Right cardiac atrium (tissue), 5 donors: ENCODE measurements around the gene ERMARD. TPM values are rescaled to one million over a fixed set of nuclear protein-coding genes. Genes with fewer than 3 reads are reported as not detected.

Experiments used
- ATAC-seq, 2 donors: fragments of 200-7000 bp; cut with Tn5 transposase; one replicate each; pipeline versions ENCODE4 v1.8.0 to v1.9.1; 2020; ENCODE audit warnings: moderate library complexity in 2 of 2, mild to moderate bottlenecking in 1 of 2
- DNase-seq, 3 donors: peaks; one replicate each; pipeline ENCODE4 v3.0.0-alpha.2; 2020
- H3K27ac ChIP-seq: one replicate; pipeline ENCODE4 v1.5.1; 2013; ENCODE audit warnings: mild to moderate bottlenecking, low read length, control low read depth, moderate library complexity
- H3K27me3 ChIP-seq: one replicate; pipeline ENCODE4 v1.6.1; 2013; ENCODE audit not compliant: control insufficient read depth, insufficient read depth
- H3K4me1 ChIP-seq: one replicate; pipeline ENCODE4 v1.6.1; 2013; ENCODE audit warnings: low read length; ENCODE audit not compliant: control insufficient read depth, insufficient read depth
- H3K4me3 ChIP-seq: one replicate; pipeline ENCODE4 v1.5.1; 2013; ENCODE audit warnings: low read length, control low read depth
- H3K9me3 ChIP-seq: one replicate; pipeline ENCODE4 v1.6.1; 2013; ENCODE audit warnings: low read length; ENCODE audit not compliant: control insufficient read depth
- WGBS: extraction: QIAGEN DNeasy Blood & Tissue Kit; methylation state at CpG from one replicate; pipeline ENCODE4 v1.1.7; 2013; 5-methylcytosine and 5-hydroxymethylcytosine counted together
- intact Hi-C, 4 donors: fragments of 100-400 bp; cut with DNase I; formaldehyde crosslinking; loops; one replicate each; pipeline versions ENCODE4 v1.11.0 to v1.14.0; 2022 to 2023
- polyA plus RNA-seq: library from polyadenylated mRNA; stranded (reverse); fragments of 200-250 nt; gene quantifications from one replicate; pipeline ENCODE4 v1.2.3, GENCODE V29; 2013
- total RNA-seq, 4 donors: library from RNA; stranded (reverse); fragmentation: NEBNext Ultra II Directional; extraction: Animal tissue kit (Norgen Biotek cat#: 25700); gene quantifications; one replicate each; pipeline ENCODE4 v1.2.1, GENCODE V29; 2021
- donor health status: healthy with polysubstance abuse.
- donor health status: DM: no; HTN: yes; CAD: no.
- donor health status: DM: no; HTN: no; CAD: no.
- donor health status: DM: no; HTN: yes; CAD: no; lungs with severe emphysema.
- donor health status: DM: yes; HTN: yes; CAD: no.

Gene ERMARD
- total and polyA plus RNA-seq, 5 donors, result 10.3 to 13.2 (median 12.2) TPM

- peak in 1 of 3 donors; percentile 64 for DNase-seq
- intact Hi-C loops, result loop anchor here in 3 of 4 donors (5.0 to 10.0 kb wide), 3 partner anchors 730 to 740 kb away; no protein-coding TSS in a partner anchor
- Histone ChIP-seq H3K4me3 (no peak overlapping the region), H3K4me1 (no peaks in the 10 kb centered on the region), H3K9me3 (no peaks in the 10 kb centered on the region), H3K27ac (no peak overlapping the region), H3K27me3 (no peaks in the 10 kb centered on the region)
- no peak for ATAC-seq
- WGBS, result 67% methylated on average over 13 of the region's 13 CpGs
These were observed 43.1 kb downstream of the ERMARD start for GRCh38 chr6:169794317-169795055.

GRCh38 chr6:169795196-169795595, 43.8 kb downstream of the ERMARD start:
- Histone ChIP-seq H3K9me3 (no peaks in the 10 kb centered on the region), H3K27ac (no peak overlapping the region), H3K4me3 (no peak overlapping the region), H3K4me1 (no peaks in the 10 kb centered on the region), H3K27me3 (no peaks in the 10 kb centered on the region)
- 64% methylated on average over 2 of the region's 2 CpGs for WGBS
- ATAC-seq, result no peak
- no peak for DNase-seq
- intact Hi-C loops, result loop anchor here in 2 of 4 donors (10.0 kb wide), 2 partner anchors 730 to 740 kb away; no protein-coding TSS in a partner anchor

- no peaks in the 10 kb centered on the region for H3K27me3 ChIP-seq
- 83% methylated on average over 10 of the region's 10 CpGs for WGBS
- DNase-seq (no peak), ATAC-seq (no peak)
- H3K4me3 ChIP-seq, result no peak overlapping the region
- H3K9me3 ChIP-seq, result no peaks in the 10 kb centered on the region
- intact Hi-C loops, result loop anchor here in 2 of 4 donors (10.0 kb wide), 2 partner anchors 726 to 736 kb away; no protein-coding TSS in a partner anchor
- no peak overlapping the region for H3K27ac ChIP-seq
- no peaks in the 10 kb centered on the region for H3K4me1 ChIP-seq
These were observed 47.5 kb downstream of the ERMARD start for GRCh38 chr6:169798764-169799473.

- Histone ChIP-seq H3K27ac (no peak overlapping the region), H3K27me3 (no peaks in the 10 kb centered on the region), H3K4me1 (no peaks in the 10 kb centered on the region), H3K9me3 (no peaks in the 10 kb centered on the region), H3K4me3 (no peak overlapping the region)
- intact Hi-C loops, result loop anchor here in 2 of 4 donors (10.0 kb wide), 2 partner anchors 725 to 735 kb away; no protein-coding TSS in a partner anchor
- DNase-seq (no peak), ATAC-seq (no peak)
- 78% methylated on average over 7 of the region's 7 CpGs for WGBS
These were observed 48.1 kb downstream of the ERMARD start for GRCh38 chr6:169799474-169799926.

GRCh38 chr6:169800116-169800667, 48.8 kb downstream of the ERMARD start:
- Histone ChIP-seq H3K4me3 (no peak overlapping the region), H3K27me3 (no peaks in the 10 kb centered on the region), H3K27ac (no peak overlapping the region), H3K4me1 (no peaks in the 10 kb centered on the region), H3K9me3 (no peaks in the 10 kb centered on the region)
- ATAC-seq (no peak), DNase-seq (no peak)
- WGBS, result 75% methylated on average over 9 of the region's 9 CpGs
- intact Hi-C loops, result no loop called here

- intact Hi-C loops, result no loop called here
- Histone ChIP-seq H3K4me1 (no peaks in the 10 kb centered on the region), H3K27me3 (no peaks in the 10 kb centered on the region), H3K4me3 (no peak overlapping the region), H3K9me3 (no peaks in the 10 kb centered on the region), H3K27ac (no peak overlapping the region)
- peak; percentile 43 to 52 for ATAC-seq
- 66% methylated on average over 13 of the region's 13 CpGs for WGBS
- no peak for DNase-seq
These were observed 49.4 kb downstream of the ERMARD start for GRCh38 chr6:169800668-169801395.

- Histone ChIP-seq H3K9me3 (no peaks in the 10 kb centered on the region), H3K27me3 (no peaks in the 10 kb centered on the region), H3K4me3 (no peak overlapping the region), H3K4me1 (no peaks in the 10 kb centered on the region), H3K27ac (no peak overlapping the region)
- WGBS, result 84% methylated on average over 31 of the region's 31 CpGs
- peak in 1 of 3 donors; percentile 46 for DNase-seq
- ATAC-seq, result no peak
- intact Hi-C loops, result no loop called here
These were observed 50.2 kb downstream of the ERMARD start for GRCh38 chr6:169801396-169802160.

- Histone ChIP-seq H3K4me1 (no peaks in the 10 kb centered on the region), H3K9me3 (no peaks in the 10 kb centered on the region), H3K4me3 (no peak overlapping the region), H3K27ac (no peak overlapping the region), H3K27me3 (no peaks in the 10 kb centered on the region)
- intact Hi-C loops, result no loop called here
- 91% methylated on average over 9 of the region's 9 CpGs for WGBS
- DNase-seq (no peak), ATAC-seq (no peak)
These were observed 51.4 kb downstream of the ERMARD start for GRCh38 chr6:169802790-169803189.

GRCh38 chr6:169803271-169803811, 51.9 kb downstream of the ERMARD start:
- H3K9me3 ChIP-seq, result no peaks in the 10 kb centered on the region
- WGBS, result 68% methylated on average over 7 of the region's 7 CpGs
- H3K27me3 ChIP-seq, result no peaks in the 10 kb centered on the region
- H3K4me3 ChIP-seq, result no peak overlapping the region
- H3K4me1 ChIP-seq, result no peaks in the 10 kb centered on the region
- DNase-seq (no peak), ATAC-seq (no peak)
- no peak overlapping the region for H3K27ac ChIP-seq
- intact Hi-C loops, result no loop called here

- no peak overlapping the region for H3K27ac ChIP-seq
- 76% methylated on average over 3 of the region's 3 CpGs for WGBS
- H3K9me3 ChIP-seq, result no peaks in the 10 kb centered on the region
- H3K27me3 ChIP-seq, result no peaks in the 10 kb centered on the region
- no peak overlapping the region for H3K4me3 ChIP-seq
- DNase-seq, result no peak
- H3K4me1 ChIP-seq, result no peaks in the 10 kb centered on the region
- ATAC-seq, result no peak
- intact Hi-C loops, result no loop called here
These were observed 52.5 kb downstream of the ERMARD start for GRCh38 chr6:169803816-169804340.
